Activated T-cell treated with anti-CD3 and anti-CD28 coated beads, Interleukin-2, amount 50 U/mL, for 24 hours (primary cell): ENCODE data around the gene NBAS.

Source experiments
- DNase-seq: peaks from one replicate; pipeline ENCODE4 v3.0.0-alpha.2; 2020
- H3K27ac Mint-ChIP-seq: 2 replicates; pipeline ENCODE4 v1.8.0; 2020; ENCODE audit warnings: mild to moderate bottlenecking, mixed read lengths
- H3K27me3 Mint-ChIP-seq: 2 replicates; pipeline ENCODE4 v1.8.0; 2020; ENCODE audit warnings: mixed read lengths
- H3K36me3 Mint-ChIP-seq: 2 replicates; pipeline ENCODE4 v1.8.0; 2020; ENCODE audit warnings: low read depth, mixed read lengths
- H3K4me1 Mint-ChIP-seq: 2 replicates; pipeline ENCODE4 v1.8.0; 2020; ENCODE audit warnings: low read depth, mixed read lengths
- H3K4me3 Mint-ChIP-seq: 2 replicates; pipeline ENCODE4 v1.8.0; 2020; ENCODE audit warnings: mild to moderate bottlenecking, moderate library complexity, mixed read lengths
- H3K9me3 Mint-ChIP-seq: 2 replicates; pipeline ENCODE4 v1.8.0; 2020; ENCODE audit warnings: mixed read lengths

NBAS gene

GRCh38 chr2:15388406-15389325, 172.5 kb downstream of the NBAS start:
- H3K27ac Mint-ChIP-seq, result no peak overlapping the region
- H3K4me3 Mint-ChIP-seq, result no peak overlapping the region
- no peaks in the 10 kb centered on the region for H3K9me3 Mint-ChIP-seq
- DNase-seq, result no peak
- no peaks in the 10 kb centered on the region for H3K27me3 Mint-ChIP-seq
- H3K4me1 Mint-ChIP-seq, result peaks cover 2% of the 10 kb centered on the region
- peaks cover 72% of the 10 kb centered on the region for H3K36me3 Mint-ChIP-seq

GRCh38 chr2:15385184-15385583, 175.9 kb downstream of the NBAS start:
- H3K4me1 Mint-ChIP-seq, result peaks cover 2% of the 10 kb centered on the region
- H3K9me3 Mint-ChIP-seq, result no peaks in the 10 kb centered on the region
- no peak for DNase-seq
- H3K4me3 Mint-ChIP-seq, result no peak overlapping the region
- no peak overlapping the region for H3K27ac Mint-ChIP-seq
- no peaks in the 10 kb centered on the region for H3K27me3 Mint-ChIP-seq
- peaks cover 65% of the 10 kb centered on the region for H3K36me3 Mint-ChIP-seq

- peaks cover 62% of the 10 kb centered on the region for H3K36me3 Mint-ChIP-seq
- DNase-seq, result no peak
- peaks cover 8% of the 10 kb centered on the region for H3K4me1 Mint-ChIP-seq
- H3K4me3 Mint-ChIP-seq, result no peak overlapping the region
- H3K27me3 Mint-ChIP-seq, result no peaks in the 10 kb centered on the region
- H3K27ac Mint-ChIP-seq, result no peak overlapping the region
- no peaks in the 10 kb centered on the region for H3K9me3 Mint-ChIP-seq
Measured at GRCh38 chr2:15383695-15384350, 177.3 kb downstream of the NBAS start.

GRCh38 chr2:15378148-15378908, 182.8 kb downstream of the NBAS start:
- Mint-ChIP-seq H3K27ac (peak overlapping the region; percentile 66), H3K36me3 (peaks cover 69% of the 10 kb centered on the region), H3K4me1 (peaks cover 17% of the 10 kb centered on the region), H3K27me3 (no peaks in the 10 kb centered on the region), H3K4me3 (no peak overlapping the region), H3K9me3 (no peaks in the 10 kb centered on the region)
- DNase-seq, result no peak

- DNase-seq, result no peak
- no peak overlapping the region for H3K27ac Mint-ChIP-seq
- H3K4me1 Mint-ChIP-seq, result peaks cover 17% of the 10 kb centered on the region
- H3K9me3 Mint-ChIP-seq, result no peaks in the 10 kb centered on the region
- no peaks in the 10 kb centered on the region for H3K27me3 Mint-ChIP-seq
- H3K4me3 Mint-ChIP-seq, result no peak overlapping the region
- peaks cover 68% of the 10 kb centered on the region for H3K36me3 Mint-ChIP-seq
Measured at GRCh38 chr2:15377202-15377601, 183.9 kb downstream of the NBAS start.

- H3K4me3 Mint-ChIP-seq, result no peak overlapping the region
- no peaks in the 10 kb centered on the region for H3K27me3 Mint-ChIP-seq
- H3K4me1 Mint-ChIP-seq, result peaks cover under 1% of the 10 kb centered on the region
- peaks cover 70% of the 10 kb centered on the region for H3K36me3 Mint-ChIP-seq
- no peak overlapping the region for H3K27ac Mint-ChIP-seq
- H3K9me3 Mint-ChIP-seq, result no peaks in the 10 kb centered on the region
- DNase-seq, result no peak
Measured at GRCh38 chr2:15372019-15372418, 189.1 kb downstream of the NBAS start.

GRCh38 chr2:15369129-15369528, 192.0 kb downstream of the NBAS start:
- H3K4me1 Mint-ChIP-seq, result peaks cover 4% of the 10 kb centered on the region
- DNase-seq, result no peak
- no peak overlapping the region for H3K4me3 Mint-ChIP-seq
- no peak overlapping the region for H3K27ac Mint-ChIP-seq
- H3K9me3 Mint-ChIP-seq, result no peaks in the 10 kb centered on the region
- H3K36me3 Mint-ChIP-seq, result peaks cover 76% of the 10 kb centered on the region
- no peaks in the 10 kb centered on the region for H3K27me3 Mint-ChIP-seq

- Mint-ChIP-seq H3K27me3 (no peaks in the 10 kb centered on the region), H3K27ac (no peak overlapping the region), H3K4me3 (no peak overlapping the region), H3K4me1 (peaks cover 4% of the 10 kb centered on the region), H3K9me3 (no peaks in the 10 kb centered on the region), H3K36me3 (peaks cover 75% of the 10 kb centered on the region)
- DNase-seq, result no peak
Measured at GRCh38 chr2:15367715-15368114, 193.4 kb downstream of the NBAS start.

GRCh38 chr2:15367205-15367604, 193.9 kb downstream of the NBAS start:
- no peaks in the 10 kb centered on the region for H3K9me3 Mint-ChIP-seq
- DNase-seq, result no peak
- peaks cover 4% of the 10 kb centered on the region for H3K4me1 Mint-ChIP-seq
- H3K27ac Mint-ChIP-seq, result no peak overlapping the region
- peaks cover 75% of the 10 kb centered on the region for H3K36me3 Mint-ChIP-seq
- no peaks in the 10 kb centered on the region for H3K27me3 Mint-ChIP-seq
- no peak overlapping the region for H3K4me3 Mint-ChIP-seq

- Mint-ChIP-seq H3K27ac (no peak overlapping the region), H3K4me3 (no peak overlapping the region), H3K9me3 (no peaks in the 10 kb centered on the region), H3K4me1 (peaks cover 4% of the 10 kb centered on the region), H3K27me3 (no peaks in the 10 kb centered on the region), H3K36me3 (peaks cover 73% of the 10 kb centered on the region)
- no peak for DNase-seq
Measured at GRCh38 chr2:15365411-15365810, 195.7 kb downstream of the NBAS start.

GRCh38 chr2:15364561-15364960, 196.6 kb downstream of the NBAS start:
- Mint-ChIP-seq H3K27ac (no peak overlapping the region), H3K4me3 (no peak overlapping the region), H3K9me3 (no peaks in the 10 kb centered on the region), H3K27me3 (no peaks in the 10 kb centered on the region), H3K36me3 (peaks cover 70% of the 10 kb centered on the region), H3K4me1 (peaks cover 4% of the 10 kb centered on the region)
- DNase-seq, result no peak

- no peaks in the 10 kb centered on the region for H3K27me3 Mint-ChIP-seq
- H3K4me3 Mint-ChIP-seq, result no peak overlapping the region
- no peak for DNase-seq
- no peaks in the 10 kb centered on the region for H3K9me3 Mint-ChIP-seq
- peaks cover 68% of the 10 kb centered on the region for H3K36me3 Mint-ChIP-seq
- no peak overlapping the region for H3K27ac Mint-ChIP-seq
- peaks cover 4% of the 10 kb centered on the region for H3K4me1 Mint-ChIP-seq
Measured at GRCh38 chr2:15363734-15364133, 197.4 kb downstream of the NBAS start.

GRCh38 chr2:15363142-15363541, 198.0 kb downstream of the NBAS start:
- no peaks in the 10 kb centered on the region for H3K9me3 Mint-ChIP-seq
- H3K4me3 Mint-ChIP-seq, result no peak overlapping the region
- DNase-seq, result no peak
- peaks cover 4% of the 10 kb centered on the region for H3K4me1 Mint-ChIP-seq
- H3K36me3 Mint-ChIP-seq, result peaks cover 71% of the 10 kb centered on the region
- no peaks in the 10 kb centered on the region for H3K27me3 Mint-ChIP-seq
- no peak overlapping the region for H3K27ac Mint-ChIP-seq

GRCh38 chr2:15359716-15360531, 201.2 kb downstream of the NBAS start:
- no peak for DNase-seq
- no peak overlapping the region for H3K4me3 Mint-ChIP-seq
- peaks cover 78% of the 10 kb centered on the region for H3K36me3 Mint-ChIP-seq
- peaks cover 6% of the 10 kb centered on the region for H3K4me1 Mint-ChIP-seq
- no peaks in the 10 kb centered on the region for H3K9me3 Mint-ChIP-seq
- H3K27ac Mint-ChIP-seq, result no peak overlapping the region
- H3K27me3 Mint-ChIP-seq, result no peaks in the 10 kb centered on the region
